Measurements from ENCODE around the gene NRN1L. TPM values are rescaled to one million over a fixed set of nuclear protein-coding genes. Genes with fewer than 3 reads are reported as not detected.

NRN1L gene
- total RNA-seq, 4 donors from 2014 or later = 0.99 to 1.7 TPM; not detected in 2

GRCh38 chr16:67927131-67927941 is 42.7 kb downstream of the NRN1L start:
- Histone ChIP-seq H3K27me3 (no peaks in the 10 kb centered on the region), H3K4me3 (no peak overlapping the region), H3K36me3 (peaks cover 11 to 60% (median 55%) of the 10 kb centered on the region in 4 donors), H3K9me3 (no peaks in the 10 kb centered on the region), H3K4me1 (peaks cover 25 to 66% (median 52%) of the 10 kb centered on the region in 4 donors), H3K27ac (replicated peaks in 1 of 4) (peak overlapping the region in 1 of 4 donors; percentile 19)
- TF ChIP-seq CTCF (IDR thresholded peaks at IDR 0.05) (no peak), POLR2A (IDR thresholded peaks at IDR 0.05; ENCODE audit: low read depth) (no peak), POLR2AphosphoS5 (IDR thresholded peaks at IDR 0.05) (no peak), EP300 (IDR thresholded peaks at IDR 0.05) (no peak)
- DNase-seq (ENCODE audit: extremely low spot score) = no peak
- WGBS = 90% methylated on average over 22 of the region's 22 CpGs
- intact Hi-C loops (cut with DNase I) = no loop called here

GRCh38 chr16:67928147-67928546 is 43.5 kb downstream of the NRN1L start:
- peaks cover 16 to 58% (median 44%) of the 10 kb centered on the region in 4 donors for H3K4me1 ChIP-seq
- intact Hi-C loops (cut with DNase I) = loop anchor here (2.0 kb wide), 2 partner anchors 45 to 111 kb away; no protein-coding TSS in a partner anchor
- H3K27ac ChIP-seq (replicated peaks in 1 of 4) = no peak overlapping the region
- peaks cover 11 to 61% (median 60%) of the 10 kb centered on the region in 4 donors for H3K36me3 ChIP-seq
- no peak overlapping the region for H3K4me3 ChIP-seq
- no peaks in the 10 kb centered on the region for H3K9me3 ChIP-seq
- 91% methylated on average over 6 of the region's 7 CpGs for WGBS
- DNase-seq (ENCODE audit: extremely low spot score) = no peak
- no peaks in the 10 kb centered on the region for H3K27me3 ChIP-seq
- TF ChIP-seq EP300 (IDR thresholded peaks at IDR 0.05) (no peak), POLR2A (IDR thresholded peaks at IDR 0.05; ENCODE audit: low read depth) (no peak), CTCF (IDR thresholded peaks at IDR 0.05) (no peak), POLR2AphosphoS5 (IDR thresholded peaks at IDR 0.05) (no peak)

- H3K27ac ChIP-seq (replicated peaks in 1 of 4) = no peak overlapping the region
- intact Hi-C loops (cut with DNase I) = loop anchor here (2.0 kb wide), 2 partner anchors 46 to 112 kb away; no protein-coding TSS in a partner anchor
- H3K36me3 ChIP-seq = peaks cover 11 to 60% (median 59%) of the 10 kb centered on the region in 4 donors
- 58% methylated on average over 7 of the region's 16 CpGs for WGBS
- peaks cover 12 to 52% (median 38%) of the 10 kb centered on the region in 4 donors for H3K4me1 ChIP-seq
- no peaks in the 10 kb centered on the region for H3K27me3 ChIP-seq
- TF ChIP-seq POLR2A (IDR thresholded peaks at IDR 0.05; ENCODE audit: low read depth) = no peak
- TF ChIP-seq CTCF (IDR thresholded peaks at IDR 0.05) = peak; percentile 74 to 89 (median 83)
- peak; percentile 6 to 35 for TF ChIP-seq POLR2AphosphoS5 (IDR thresholded peaks at IDR 0.05)
- no peak overlapping the region for H3K4me3 ChIP-seq
- no peaks in the 10 kb centered on the region for H3K9me3 ChIP-seq
- no peak for DNase-seq (ENCODE audit: extremely low spot score)
Measured at GRCh38 chr16:67928561-67929364, 44.1 kb downstream of the NRN1L start.

GRCh38 chr16:67930191-67930590 is 45.5 kb downstream of the NRN1L start:
- Histone ChIP-seq H3K27ac (replicated peaks in 1 of 4) (no peak overlapping the region), H3K9me3 (no peaks in the 10 kb centered on the region), H3K36me3 (peaks cover 11 to 65% (median 61%) of the 10 kb centered on the region in 4 donors), H3K4me3 (no peak overlapping the region), H3K27me3 (no peaks in the 10 kb centered on the region), H3K4me1 (peaks cover 17 to 52% (median 38%) of the 10 kb centered on the region in 4 donors)
- intact Hi-C loops (cut with DNase I) = no loop called here
- TF ChIP-seq POLR2A (IDR thresholded peaks at IDR 0.05; ENCODE audit: low read depth) = no peak
- no peak for TF ChIP-seq CTCF (IDR thresholded peaks at IDR 0.05)
- no peak for TF ChIP-seq EP300 (IDR thresholded peaks at IDR 0.05)
- TF ChIP-seq POLR2AphosphoS5 (IDR thresholded peaks at IDR 0.05) = no peak
- 96% methylated on average over 13 of the region's 14 CpGs for WGBS
- DNase-seq (ENCODE audit: extremely low spot score) = no peak

Data from esophagus muscularis mucosa (tissue), 4 donors.